Stimulated activated naive CD8-positive, alpha-beta T cell treated with anti-CD3 and anti-CD28 coated beads, Interleukin-15, Interleukin-2, amounts not matched to agents 100 ng/mL and 50 ng/mL, for 24 hours (primary cell): ENCODE results near the gene JPT1.

Experiments used
- H3K27ac Mint-ChIP-seq: one replicate; pipeline ENCODE4 v1.8.0; 2021; ENCODE audit warnings: mild to moderate bottlenecking, mixed read lengths
- H3K27me3 Mint-ChIP-seq: one replicate; pipeline ENCODE4 v1.8.0; 2021; ENCODE audit warnings: mixed read lengths
- H3K36me3 Mint-ChIP-seq: one replicate; pipeline ENCODE4 v1.8.0; 2021; ENCODE audit warnings: low read depth, mixed read lengths
- H3K4me1 Mint-ChIP-seq: one replicate; pipeline ENCODE4 v1.8.0; 2021; ENCODE audit warnings: low read depth, mixed read lengths
- H3K4me3 Mint-ChIP-seq: one replicate; pipeline ENCODE4 v1.8.0; 2021; ENCODE audit warnings: mild to moderate bottlenecking, mixed read lengths
- H3K9me3 Mint-ChIP-seq: one replicate; pipeline ENCODE4 v1.8.0; 2021; ENCODE audit warnings: mixed read lengths

JPT1 gene

DNA sequence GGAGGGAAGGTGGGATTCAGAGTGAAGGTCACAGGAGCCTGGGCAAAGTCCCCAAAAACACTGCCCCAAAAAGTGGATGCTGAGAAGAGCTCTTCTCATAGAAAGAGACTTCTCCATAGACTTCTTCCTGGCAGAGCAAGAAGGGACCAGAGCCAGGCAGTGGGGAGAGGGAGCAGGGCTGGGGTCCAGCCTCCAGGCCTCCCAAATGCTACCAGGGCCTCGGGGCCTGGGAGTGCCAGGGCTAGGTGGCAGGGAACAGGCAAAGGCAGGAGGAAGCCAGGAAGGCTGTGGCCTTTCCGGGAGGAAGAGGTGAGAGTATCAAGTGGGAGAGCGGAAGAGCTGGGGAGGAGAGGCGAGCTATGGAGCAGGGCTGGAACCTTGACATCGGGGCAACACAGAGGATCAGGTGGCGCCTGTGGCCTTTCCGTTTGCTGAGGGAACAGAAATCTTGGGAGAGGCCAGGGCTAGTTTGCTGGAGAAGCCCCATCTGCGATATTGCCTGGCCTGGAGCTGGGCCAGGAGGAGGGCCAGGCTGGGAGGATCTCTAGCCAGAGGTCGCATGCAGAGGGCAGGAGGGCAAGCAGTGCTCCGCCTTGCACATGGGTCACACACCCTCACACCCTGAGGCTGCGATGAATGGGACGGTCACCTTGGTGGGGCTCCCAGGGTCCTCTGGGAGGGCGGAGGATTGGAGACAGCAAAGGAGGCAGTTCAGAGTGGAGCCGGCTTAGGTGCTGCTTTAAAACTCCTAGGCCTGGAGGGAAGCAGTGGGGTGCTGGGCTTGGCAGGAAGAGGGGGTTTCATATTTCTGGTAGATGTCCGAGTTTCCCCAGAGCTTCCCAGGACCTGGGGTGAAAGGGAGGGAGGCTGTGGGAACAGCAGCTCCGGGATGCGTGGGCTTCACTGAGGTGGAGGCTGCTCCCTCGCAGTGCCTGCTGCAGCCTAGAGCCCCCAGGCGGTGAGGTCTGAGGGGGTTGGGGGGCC is 63.1 kb downstream of the JPT1 start:
- Mint-ChIP-seq H3K9me3 (no peaks in the 10 kb centered on the region), H3K27ac (no peak overlapping the region), H3K4me3 (no peak overlapping the region), H3K4me1 (peaks cover 32% of the 10 kb centered on the region), H3K36me3 (no peaks in the 10 kb centered on the region), H3K27me3 (no peaks in the 10 kb centered on the region)

- H3K27me3 Mint-ChIP-seq: no peaks in the 10 kb centered on the region
- H3K4me3 Mint-ChIP-seq: peak overlapping the region; percentile 72
- H3K27ac Mint-ChIP-seq: no peak overlapping the region
- no peaks in the 10 kb centered on the region for H3K9me3 Mint-ChIP-seq
- H3K4me1 Mint-ChIP-seq: peaks cover 36% of the 10 kb centered on the region
- H3K36me3 Mint-ChIP-seq: no peaks in the 10 kb centered on the region
Observed at GRCh38 chr17:75088465-75089417, 65.6 kb downstream of the JPT1 start.

GRCh38 chr17:75087558-75088453 is 66.5 kb downstream of the JPT1 start, which contains the start of gene SLC16A5:
SLC16A5 (plus strand) TSS chr17:75087954; CDS start chr17:75093637, 5,683 bp downstream.
- Mint-ChIP-seq H3K36me3 (no peaks in the 10 kb centered on the region), H3K4me1 (peaks cover 37% of the 10 kb centered on the region), H3K9me3 (no peaks in the 10 kb centered on the region), H3K27me3 (no peaks in the 10 kb centered on the region), H3K4me3 (peak within 1 kb of the TSS; percentile 72), H3K27ac (peak within 1 kb of the TSS; percentile 42)

DNA sequence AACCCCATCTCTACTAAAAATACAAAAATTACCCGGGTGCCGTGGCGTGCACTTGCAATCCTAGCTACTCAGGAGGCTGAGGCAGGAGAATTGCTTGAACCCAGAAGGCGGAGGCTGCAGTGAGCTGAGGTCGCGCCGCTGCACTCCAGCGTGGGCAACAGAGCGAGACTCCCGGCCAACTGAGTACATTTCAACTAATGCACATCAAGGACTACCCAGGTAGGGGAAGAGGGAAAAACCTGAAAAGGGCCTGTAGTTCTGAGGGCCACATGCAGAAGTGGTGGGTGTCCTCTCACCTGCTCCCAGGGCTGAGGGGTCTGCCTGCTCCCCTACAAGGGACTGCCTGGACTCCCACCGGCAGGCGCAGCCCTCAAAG is 67.1 kb downstream of the JPT1 start:
- Mint-ChIP-seq H3K27ac (peak overlapping the region; percentile 42), H3K27me3 (no peaks in the 10 kb centered on the region), H3K4me3 (peak overlapping the region; percentile 62), H3K36me3 (no peaks in the 10 kb centered on the region), H3K4me1 (peaks cover 37% of the 10 kb centered on the region), H3K9me3 (no peaks in the 10 kb centered on the region)

DNA sequence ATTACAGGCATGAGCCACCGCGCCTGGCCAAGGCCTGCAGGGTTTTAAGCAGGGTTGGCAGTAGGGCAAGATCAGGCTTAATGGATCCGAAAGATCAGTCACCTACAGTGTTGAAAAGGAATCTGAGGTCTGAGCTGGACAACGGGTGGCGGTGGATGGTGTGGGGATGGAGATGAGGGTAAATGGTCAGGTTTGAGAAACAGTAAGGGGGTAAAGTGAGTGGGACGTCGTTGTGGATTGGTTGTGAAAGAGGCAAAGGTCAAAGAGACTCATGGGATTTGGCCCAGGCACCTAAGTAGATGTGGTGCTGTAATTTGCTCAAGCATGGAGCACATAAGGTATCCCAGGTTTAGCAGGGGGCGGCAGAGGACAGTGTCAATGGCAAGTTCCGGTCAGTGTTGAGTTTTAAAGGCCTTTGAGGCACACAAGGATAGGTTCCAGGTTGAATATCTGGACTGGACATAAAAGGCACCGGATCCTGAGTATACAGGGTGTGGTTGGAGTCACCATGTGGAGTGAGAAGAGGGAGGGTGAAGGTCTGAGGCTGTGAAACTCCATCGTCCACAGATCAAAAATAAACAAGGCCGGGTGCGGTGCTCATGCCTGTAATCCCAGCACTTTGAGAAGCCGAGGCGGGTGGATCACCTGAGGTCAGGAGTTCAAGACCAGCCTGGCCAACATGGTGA is 67.7 kb downstream of the JPT1 start:
- peaks cover 37% of the 10 kb centered on the region for H3K4me1 Mint-ChIP-seq
- H3K36me3 Mint-ChIP-seq: no peaks in the 10 kb centered on the region
- H3K27ac Mint-ChIP-seq: peak overlapping the region; percentile 46

More for the DNA sequence above, 67.7 kb downstream of the JPT1 start:
- no peaks in the 10 kb centered on the region for H3K9me3 Mint-ChIP-seq
- no peaks in the 10 kb centered on the region for H3K27me3 Mint-ChIP-seq
- peak overlapping the region; percentile 0 for H3K4me3 Mint-ChIP-seq
